WTC11 (cell line): Measurements from ENCODE around the gene CDYL.

Experiments used
- ELF4 ChIP-seq: sonication (generic); formaldehyde crosslinking; IDR thresholded peaks from 2 replicates; pipeline ENCODE4 v1.8.1; 2022; ENCODE audit warnings: low read depth, mild to moderate bottlenecking, moderate library complexity, missing genetic modification reagents
- NFE2L1 ChIP-seq: sonication (generic); formaldehyde crosslinking; IDR thresholded peaks from 2 replicates; pipeline ENCODE4 v1.8.1; 2023; ENCODE audit warnings: missing genetic modification reagents
- TF ChIP-seq, protein P1 (sequence below): sonication (generic); formaldehyde crosslinking; IDR thresholded peaks from 2 replicates; pipeline ENCODE4 v1.8.0; 2022; ENCODE audit warnings: mild to moderate bottlenecking, missing genetic modification reagents

DNA sequence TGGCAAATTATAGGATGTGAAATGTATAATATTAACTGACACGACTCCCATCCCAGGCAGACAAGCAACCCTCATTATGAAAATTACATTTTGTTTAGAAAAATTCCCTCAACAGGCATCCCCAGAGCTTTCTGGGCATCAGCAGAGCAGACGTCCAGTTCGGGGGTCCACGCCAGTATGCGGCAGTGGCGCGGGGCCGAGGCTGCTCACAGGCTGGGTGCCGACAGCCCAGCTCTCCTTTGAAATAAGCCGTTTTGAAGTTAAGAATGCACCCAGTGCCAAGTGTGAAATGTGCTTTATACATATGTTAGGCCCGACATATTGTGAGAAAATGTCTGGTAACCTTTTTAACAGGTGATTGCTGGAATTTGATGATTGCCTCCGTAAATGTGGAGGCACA lies 177.2 kb downstream of the CDYL start:
- TF ChIP-seq, protein P1, sequence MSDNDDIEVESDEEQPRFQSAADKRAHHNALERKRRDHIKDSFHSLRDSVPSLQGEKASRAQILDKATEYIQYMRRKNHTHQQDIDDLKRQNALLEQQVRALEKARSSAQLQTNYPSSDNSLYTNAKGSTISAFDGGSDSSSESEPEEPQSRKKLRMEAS (CRISPR knock-in tag): no peak
- no peak for TF ChIP-seq ELF4 (CRISPR knock-in tag)
- no peak for TF ChIP-seq NFE2L1 (CRISPR knock-in tag)
